Erythroblast (primary cell): ENCODE data around the gene MADCAM1.

Experiments used
- GATA1 ChIP-seq: IDR thresholded peaks from 2 replicates; pipeline ENCODE4 v1.6.1; 2011; ENCODE audit warnings: low read depth, mild to moderate bottlenecking, control low read depth, low read length, moderate library complexity
- POLR2A ChIP-seq: IDR thresholded peaks from 2 replicates; pipeline ENCODE4 v1.6.1; 2011; ENCODE audit warnings: mild to moderate bottlenecking, low read length

DNA sequence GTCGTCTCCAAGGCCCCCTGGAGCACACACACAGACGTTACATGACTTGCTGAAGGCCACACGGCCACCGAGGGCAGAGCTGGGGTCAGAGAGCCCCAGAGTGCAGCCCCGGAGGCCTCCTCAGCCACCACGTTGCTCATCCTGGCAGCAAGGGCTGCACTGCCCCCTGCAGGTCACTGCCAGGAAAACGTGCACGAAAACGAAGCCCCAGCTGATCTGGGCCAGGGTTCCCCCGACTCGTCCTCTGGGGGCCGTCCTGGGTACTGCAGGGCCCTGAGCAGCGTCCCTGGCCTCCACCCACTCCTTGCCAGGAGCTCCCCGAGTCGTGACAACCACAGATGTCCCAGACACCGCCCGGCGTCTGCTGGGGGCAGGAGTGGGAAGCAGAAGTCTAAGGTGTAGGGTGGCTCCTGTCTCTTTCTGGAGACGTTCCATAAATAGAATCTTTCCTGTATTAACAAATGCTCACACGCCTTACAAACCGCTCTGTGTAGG, 14.4 kb downstream of the MADCAM1 start:
- no peak for TF ChIP-seq POLR2A
- TF ChIP-seq GATA1: no peak
